D721Med (cell line): ENCODE measurements around the gene LRRC28.

Source experiments
- DNase-seq: peaks from one replicate; pipeline ENCODE4 v3.0.0; 2011; ENCODE audit warnings: low spot score; ENCODE audit not compliant: insufficient read length
- FAIRE-seq: peaks from 2 replicates; lab custom pipeline; 2011; peaks lifted over from hg19 to GRCh38; lab: Jason Lieb, UNC
- TF ChIP-seq, protein P1 (sequence below): IDR thresholded peaks from 2 replicates; pipeline ENCODE4 v1.5.1; 2012; ENCODE audit warnings: mild to moderate bottlenecking, control low read depth; ENCODE audit not compliant: insufficient read depth; ENCODE audit errors: missing control alignments

Gene LRRC28

DNA sequence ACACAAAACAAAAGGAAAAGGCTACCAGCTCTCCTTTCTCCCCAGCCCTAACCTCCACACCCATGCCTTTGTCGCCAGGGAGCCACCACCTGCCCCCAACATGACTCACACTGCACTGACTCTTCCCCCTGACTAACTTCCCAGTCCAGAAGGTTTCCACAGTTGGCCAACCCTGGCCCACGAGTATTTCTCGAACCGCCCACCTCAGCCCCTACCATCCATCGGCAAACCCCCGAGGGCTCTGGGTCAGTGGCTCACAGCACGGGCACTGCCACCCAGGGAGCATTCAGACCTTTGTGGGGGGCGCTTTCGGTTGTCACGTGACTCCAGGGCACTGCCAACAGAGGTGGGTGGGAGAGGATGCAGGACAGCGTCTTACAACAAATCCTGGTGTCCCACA, 152.3 kb downstream of the LRRC28 start:
- no peak for DNase-seq
- TF ChIP-seq, protein P1, sequence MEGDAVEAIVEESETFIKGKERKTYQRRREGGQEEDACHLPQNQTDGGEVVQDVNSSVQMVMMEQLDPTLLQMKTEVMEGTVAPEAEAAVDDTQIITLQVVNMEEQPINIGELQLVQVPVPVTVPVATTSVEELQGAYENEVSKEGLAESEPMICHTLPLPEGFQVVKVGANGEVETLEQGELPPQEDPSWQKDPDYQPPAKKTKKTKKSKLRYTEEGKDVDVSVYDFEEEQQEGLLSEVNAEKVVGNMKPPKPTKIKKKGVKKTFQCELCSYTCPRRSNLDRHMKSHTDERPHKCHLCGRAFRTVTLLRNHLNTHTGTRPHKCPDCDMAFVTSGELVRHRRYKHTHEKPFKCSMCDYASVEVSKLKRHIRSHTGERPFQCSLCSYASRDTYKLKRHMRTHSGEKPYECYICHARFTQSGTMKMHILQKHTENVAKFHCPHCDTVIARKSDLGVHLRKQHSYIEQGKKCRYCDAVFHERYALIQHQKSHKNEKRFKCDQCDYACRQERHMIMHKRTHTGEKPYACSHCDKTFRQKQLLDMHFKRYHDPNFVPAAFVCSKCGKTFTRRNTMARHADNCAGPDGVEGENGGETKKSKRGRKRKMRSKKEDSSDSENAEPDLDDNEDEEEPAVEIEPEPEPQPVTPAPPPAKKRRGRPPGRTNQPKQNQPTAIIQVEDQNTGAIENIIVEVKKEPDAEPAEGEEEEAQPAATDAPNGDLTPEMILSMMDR, result no peak
- FAIRE-seq, result no peak

DNA sequence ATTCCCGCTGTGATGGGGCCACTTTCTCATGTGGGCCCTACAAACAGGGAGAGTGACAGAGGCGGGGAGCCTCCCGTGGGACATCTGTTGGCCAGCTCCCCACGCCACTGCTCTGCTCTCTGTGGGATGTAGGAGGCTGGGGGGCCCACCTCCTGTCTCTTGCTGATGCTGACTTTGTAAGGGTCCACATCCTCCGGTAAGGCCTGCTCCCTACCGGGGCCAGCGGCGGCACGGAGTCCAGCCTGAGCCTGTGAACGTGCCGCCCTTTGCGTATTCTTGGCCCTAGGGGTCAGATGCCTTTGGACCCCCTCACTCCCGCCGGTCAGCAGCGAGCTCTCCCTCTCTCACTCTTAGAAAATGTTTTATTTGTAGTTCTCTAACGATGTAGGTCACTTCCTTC, 153.2 kb downstream of the LRRC28 start:
- FAIRE-seq (no peak), DNase-seq (no peak)
- TF ChIP-seq, protein P1, result no peak

DNA sequence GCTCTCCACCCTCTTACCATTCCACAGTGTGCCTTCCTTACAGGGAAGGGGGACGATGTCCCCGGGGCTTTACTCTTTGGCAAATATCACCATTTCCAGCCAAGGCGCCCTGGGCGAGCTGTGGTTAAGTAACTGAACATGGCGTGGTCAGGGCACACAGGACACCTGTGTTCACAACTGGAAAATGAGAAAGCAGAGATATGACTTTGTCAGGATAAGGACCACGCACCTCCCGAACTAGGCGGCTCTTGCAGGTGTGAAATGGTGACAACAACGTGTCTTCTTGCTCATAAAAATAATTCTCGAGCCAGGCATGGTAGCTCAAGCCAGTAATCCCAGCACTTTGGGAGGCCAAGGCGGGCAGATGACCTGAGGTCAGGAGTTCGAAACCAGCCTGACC, 154.8 kb downstream of the LRRC28 start:
- TF ChIP-seq, protein P1, result no peak

DNA sequence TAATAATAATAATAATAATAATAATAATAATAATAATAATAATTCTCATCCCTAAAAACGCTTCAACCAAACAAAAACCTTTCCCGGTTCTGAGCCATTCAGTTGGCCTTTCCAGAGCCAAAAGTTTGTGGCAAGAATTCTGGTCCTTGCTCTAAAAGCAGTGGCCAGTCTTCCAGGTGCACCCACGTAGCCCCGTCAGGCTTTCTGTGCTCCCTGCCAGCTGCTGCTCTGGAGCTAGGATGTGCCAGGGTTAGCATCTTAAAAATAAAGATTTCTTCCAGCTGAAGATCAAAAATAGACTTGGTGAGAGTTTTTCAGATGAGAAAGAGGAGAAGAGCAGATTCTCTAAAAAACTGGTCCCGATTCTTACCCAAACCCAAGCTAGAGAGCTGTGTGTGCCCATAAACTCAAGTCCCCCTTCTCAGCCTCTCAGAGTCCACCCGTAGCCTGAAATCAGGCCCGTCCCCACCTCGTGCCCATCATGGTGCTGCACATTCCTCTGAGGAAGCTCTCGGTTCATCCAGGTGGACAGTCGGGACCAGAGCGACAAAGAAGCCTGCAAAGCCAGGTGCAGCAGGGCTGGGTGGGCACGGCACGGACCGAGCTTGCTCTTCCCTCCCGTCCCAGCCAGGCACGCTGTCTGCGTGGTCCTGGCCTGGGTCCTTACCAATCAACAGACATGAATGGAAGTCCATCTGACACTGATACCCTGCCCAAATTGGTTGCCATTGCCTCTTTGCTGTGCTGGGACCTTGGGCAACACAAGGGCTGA, 155.6 kb downstream of the LRRC28 start:
- no peak for FAIRE-seq
- TF ChIP-seq, protein P1, result no peak
- DNase-seq, result no peak

More for the DNA sequence above, 154.8 kb downstream of the LRRC28 start:
- DNase-seq (no peak), FAIRE-seq (no peak)

DNA sequence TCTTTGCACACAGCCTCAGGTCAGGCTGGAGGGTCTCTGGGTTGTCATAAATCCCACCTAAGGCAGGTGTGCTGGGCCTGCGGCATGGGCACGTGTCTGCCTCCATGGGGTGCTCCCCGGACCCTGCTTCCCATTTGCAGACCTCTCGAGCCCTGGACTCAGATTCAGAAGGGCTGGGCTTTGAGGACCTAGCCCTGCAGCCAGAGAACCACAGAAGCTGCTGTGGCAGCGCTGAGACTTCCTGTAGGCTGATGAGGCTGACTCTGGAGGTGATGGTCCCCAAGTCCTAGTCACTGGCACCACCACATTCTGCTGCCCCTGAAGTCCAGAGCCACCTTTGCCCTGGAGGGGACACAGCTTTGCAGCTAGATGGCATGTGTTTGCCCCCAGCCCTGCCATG, 156.4 kb downstream of the LRRC28 start:
- DNase-seq (no peak), FAIRE-seq (no peak)
- TF ChIP-seq, protein P1, result no peak

DNA sequence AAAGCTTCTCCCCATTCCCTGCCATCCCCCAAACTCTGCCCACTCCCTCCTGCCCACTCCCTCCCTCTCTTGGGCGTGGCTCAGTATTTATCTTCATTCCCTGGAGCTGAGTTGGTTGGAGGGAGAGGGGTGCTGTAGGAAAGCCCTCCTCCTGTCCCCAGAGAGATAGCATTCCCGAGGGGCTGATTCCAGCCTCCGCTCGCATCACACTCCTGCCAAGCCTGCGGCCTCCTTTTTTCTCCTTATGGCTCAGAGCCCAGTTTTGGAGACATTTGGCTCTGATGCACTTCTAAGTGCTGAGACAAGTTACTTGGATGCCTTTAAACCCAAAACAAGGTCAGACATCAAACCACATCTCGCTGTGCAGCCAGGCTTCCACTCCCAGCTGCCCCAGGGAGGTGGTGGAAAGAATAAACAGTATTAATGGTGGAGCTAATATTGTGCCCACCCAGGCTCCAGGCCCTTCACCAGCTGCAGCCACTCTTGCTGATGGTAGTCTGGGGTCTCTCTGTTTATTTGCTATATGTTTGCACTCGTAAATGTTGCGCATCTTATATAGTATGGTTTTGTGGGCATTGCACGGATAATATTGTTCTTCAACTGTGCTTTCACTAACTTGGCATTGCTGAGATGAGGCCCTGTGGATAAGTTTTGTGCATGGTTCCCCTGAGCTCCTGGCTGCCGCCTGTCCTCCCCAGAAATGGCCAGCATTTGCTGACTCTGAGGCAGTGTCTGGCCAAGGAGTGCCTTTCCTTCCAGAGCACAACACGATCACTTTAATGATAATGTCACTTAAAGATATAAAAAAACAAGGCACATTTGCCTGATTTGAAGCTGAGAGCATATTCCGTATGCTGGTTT, 157.2 kb downstream of the LRRC28 start:
- TF ChIP-seq, protein P1, result no peak
- no peak for FAIRE-seq
- no peak for DNase-seq
